MG63 (cell line): ENCODE measurements around the gene RGL1. TPM values are rescaled to one million over a fixed set of nuclear protein-coding genes. Genes with fewer than 3 reads are reported as not detected.

Source experiments
- DNase-seq: peaks from one replicate; pipeline ENCODE4 v3.0.0-alpha.2; 2020
- H3K27me3 ChIP-seq: fragments of 250-450 bp; sonication (Bioruptor Pico); 2 replicates; pipeline ENCODE4 v1.5.1; 2020; ENCODE audit warnings: mild to moderate bottlenecking, moderate library complexity
- H3K36me3 ChIP-seq: fragments of 250-450 bp; sonication (Bioruptor Pico); 2 replicates; pipeline ENCODE4 v1.5.1; 2020; ENCODE audit warnings: mild to moderate bottlenecking, moderate library complexity
- H3K4me3 ChIP-seq: fragments of 250-450 bp; sonication (Bioruptor Pico); 2 replicates; pipeline ENCODE4 v1.5.1; 2020; ENCODE audit warnings: mild to moderate bottlenecking, moderate library complexity
- H3K9me3 ChIP-seq: fragments of 250-450 bp; sonication (Bioruptor Pico); 2 replicates; pipeline ENCODE4 v1.5.1; 2020; ENCODE audit warnings: mild to moderate bottlenecking, moderate library complexity
- total RNA-seq: library from RNA; depleted of rRNA; stranded (reverse); fragments of >200 nt; shearing (Covaris generic); gene quantifications from 2 replicates; pipeline ENCODE4 v1.2.3, GENCODE V29; 2014; ENCODE audit warnings: low replicate concordance

The RGL1 gene
- total RNA-seq, 1 experiment from 2014 or later = 4.1 TPM

DNA sequence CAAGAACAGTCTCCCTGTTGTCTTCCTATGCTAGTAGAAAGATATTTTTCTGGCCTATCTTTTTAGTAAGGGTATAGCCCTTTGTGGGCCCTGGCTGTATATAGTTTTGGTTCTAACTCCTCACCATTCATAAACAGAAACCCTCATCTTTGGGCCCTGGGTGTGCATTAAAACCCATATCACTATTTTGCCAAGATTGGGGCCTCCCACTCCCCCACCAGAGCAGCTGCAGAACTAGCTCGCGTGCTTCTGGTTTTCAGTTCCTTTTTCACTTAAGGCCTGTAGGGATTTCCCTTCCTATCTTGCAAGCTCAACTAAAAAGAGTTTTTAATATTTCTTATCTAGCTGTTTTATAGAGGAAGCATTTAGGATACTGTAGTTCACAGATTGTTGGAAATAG, 106.4 kb downstream of the RGL1 start:
- Histone ChIP-seq H3K9me3 (no peaks in the 10 kb centered on the region), H3K27me3 (no peaks in the 10 kb centered on the region), H3K4me3 (no peak overlapping the region), H3K36me3 (no peaks in the 10 kb centered on the region)
- DNase-seq = no peak

- no peak for DNase-seq
- Histone ChIP-seq H3K36me3 (no peaks in the 10 kb centered on the region; the same call in 1 of the 2 replicates), H3K27me3 (no peaks in the 10 kb centered on the region)
These were observed 107.5 kb downstream of the RGL1 start for GRCh38 chr1:183912265-183912886.

GRCh38 chr1:183913567-183913993, 108.7 kb downstream of the RGL1 start:
- H3K9me3 ChIP-seq = no peaks in the 10 kb centered on the region
- no peak overlapping the region for H3K4me3 ChIP-seq
- H3K36me3 ChIP-seq = no peaks in the 10 kb centered on the region; the same call in 1 of the 2 replicates
- DNase-seq = no peak
- H3K27me3 ChIP-seq = no peaks in the 10 kb centered on the region

More at GRCh38 chr1:183912265-183912886, 107.5 kb downstream of the RGL1 start:
- Histone ChIP-seq H3K9me3 (no peaks in the 10 kb centered on the region), H3K4me3 (no peak overlapping the region)

DNA sequence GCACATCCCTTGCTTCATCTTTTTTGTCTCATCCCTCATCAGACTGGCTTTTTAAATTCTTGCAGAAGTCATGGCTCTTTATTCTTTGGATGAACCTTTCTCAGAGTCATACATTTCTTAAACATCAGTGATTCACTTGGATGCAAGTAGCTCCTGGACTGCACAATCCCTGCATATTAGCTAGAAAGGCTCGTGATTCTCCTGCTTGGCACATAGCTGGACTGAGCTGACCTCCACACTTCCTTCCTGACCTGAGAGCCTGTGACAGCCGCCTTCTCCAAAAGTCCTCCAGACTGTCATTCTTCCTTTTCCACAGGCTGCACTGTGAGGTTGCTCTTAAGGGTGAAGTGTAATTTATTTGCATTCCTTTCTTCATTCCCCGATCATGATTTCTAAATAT, 109.4 kb downstream of the RGL1 start:
- no peaks in the 10 kb centered on the region; the same call in 1 of the 2 replicates for H3K36me3 ChIP-seq
- no peaks in the 10 kb centered on the region for H3K9me3 ChIP-seq
- H3K27me3 ChIP-seq = no peaks in the 10 kb centered on the region
- no peak overlapping the region for H3K4me3 ChIP-seq
- DNase-seq = no peak

DNA sequence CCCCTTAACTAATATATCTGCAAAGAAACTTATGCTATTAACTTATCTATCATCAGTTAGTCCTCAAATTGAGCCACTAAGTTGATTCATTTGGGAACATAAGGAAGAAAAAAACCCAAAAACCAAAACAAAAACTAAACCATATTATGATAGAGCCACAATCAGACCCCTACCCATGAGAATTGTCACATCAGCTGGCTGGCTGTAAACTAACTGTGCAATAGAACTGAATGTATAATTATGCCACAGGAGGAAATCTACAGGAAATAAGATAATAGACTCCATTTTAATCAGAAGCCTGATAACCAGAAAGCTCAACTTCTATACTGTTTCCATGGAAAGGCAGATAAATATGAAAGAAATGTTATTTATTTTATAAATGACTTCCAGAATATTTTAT, 110.0 kb downstream of the RGL1 start:
- no peaks in the 10 kb centered on the region; the same call in 1 of the 2 replicates for H3K36me3 ChIP-seq
- no peak overlapping the region for H3K4me3 ChIP-seq

GRCh38 chr1:183915625-183916510, 110.9 kb downstream of the RGL1 start:
- peak; percentile 85 for DNase-seq
- Histone ChIP-seq H3K36me3 (no peaks in the 10 kb centered on the region; the same call in 1 of the 2 replicates), H3K27me3 (no peaks in the 10 kb centered on the region), H3K4me3 (0 out of 2 replicates have a peak overlapping the region, but pooled peaks have one; percentile 4), H3K9me3 (no peaks in the 10 kb centered on the region)

More for the DNA sequence above, 110.0 kb downstream of the RGL1 start:
- H3K9me3 ChIP-seq = no peaks in the 10 kb centered on the region
- no peak for DNase-seq
- no peaks in the 10 kb centered on the region for H3K27me3 ChIP-seq

GRCh38 chr1:183916574-183916973, 111.7 kb downstream of the RGL1 start:
- H3K4me3 ChIP-seq = no peak overlapping the region
- no peaks in the 10 kb centered on the region for H3K27me3 ChIP-seq
- no peaks in the 10 kb centered on the region; the same call in 1 of the 2 replicates for H3K36me3 ChIP-seq
- DNase-seq = no peak
- H3K9me3 ChIP-seq = no peaks in the 10 kb centered on the region

- Histone ChIP-seq H3K9me3 (no peaks in the 10 kb centered on the region), H3K4me3 (no peak overlapping the region), H3K27me3 (no peaks in the 10 kb centered on the region), H3K36me3 (no peaks in the 10 kb centered on the region; the same call in 1 of the 2 replicates)
- DNase-seq = no peak
These were observed 113.7 kb downstream of the RGL1 start for GRCh38 chr1:183918589-183918988.

DNA sequence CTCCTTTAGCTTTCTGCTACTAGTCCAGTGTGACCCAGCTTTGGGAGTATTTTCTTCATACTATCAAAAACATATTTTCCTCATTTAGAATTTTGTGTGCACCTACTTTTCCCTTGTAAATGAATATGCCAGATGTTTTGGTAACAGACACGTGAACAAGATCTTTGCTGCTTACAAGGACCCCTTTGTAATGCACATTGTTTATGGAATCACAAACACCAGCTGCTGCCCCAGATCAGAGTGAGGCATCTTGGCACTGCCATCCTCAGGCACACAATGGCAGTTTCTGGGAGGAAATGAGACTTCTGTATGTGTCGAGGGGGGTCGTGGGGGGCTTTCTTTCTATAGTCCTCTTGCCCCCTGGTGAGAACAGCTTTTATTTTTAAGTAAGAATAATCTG, 115.7 kb downstream of the RGL1 start:
- Histone ChIP-seq H3K36me3 (no peaks in the 10 kb centered on the region; the same call in 1 of the 2 replicates), H3K27me3 (no peaks in the 10 kb centered on the region), H3K9me3 (no peaks in the 10 kb centered on the region), H3K4me3 (no peak overlapping the region)
- DNase-seq = no peak

DNA sequence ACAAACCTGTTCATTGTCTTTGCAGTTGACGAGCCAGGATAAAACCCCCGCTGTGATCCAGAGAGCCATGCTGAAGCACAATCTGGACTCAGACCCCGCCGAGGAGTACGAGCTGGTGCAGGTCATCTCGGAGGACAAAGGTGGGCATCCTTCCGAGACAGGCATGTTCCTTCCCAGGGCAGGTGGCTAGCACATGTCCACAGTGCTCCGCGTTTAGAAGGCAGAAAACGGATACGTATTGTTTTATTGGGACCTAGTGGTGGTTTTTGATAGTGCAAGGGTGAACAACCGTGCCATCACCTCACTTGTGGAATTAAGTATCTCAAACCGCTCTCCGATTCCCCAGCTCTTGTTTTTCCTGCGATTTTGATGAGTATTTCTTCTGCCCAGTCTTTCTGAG, 117.3 kb downstream of the RGL1 start:
- DNase-seq = no peak
- Histone ChIP-seq H3K27me3 (no peaks in the 10 kb centered on the region), H3K9me3 (no peaks in the 10 kb centered on the region), H3K4me3 (no peak overlapping the region), H3K36me3 (no peaks in the 10 kb centered on the region)

DNA sequence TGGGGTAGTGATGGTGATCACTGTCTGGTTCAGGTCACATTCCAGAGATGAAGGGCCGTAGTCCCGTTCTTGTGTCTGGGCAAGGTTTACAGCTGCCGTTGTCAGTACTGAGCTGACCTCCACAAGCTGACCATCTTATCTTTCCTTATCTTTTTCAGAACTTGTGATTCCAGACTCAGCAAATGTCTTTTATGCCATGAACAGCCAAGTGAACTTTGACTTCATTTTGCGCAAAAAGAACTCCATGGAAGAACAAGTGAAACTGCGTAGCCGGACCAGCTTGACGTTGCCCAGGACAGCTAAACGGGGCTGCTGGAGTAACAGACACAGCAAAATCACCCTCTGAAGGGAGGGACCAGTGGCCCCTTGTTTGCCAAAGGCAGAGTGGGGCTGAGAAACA, 121.0 kb downstream of the RGL1 start:
- H3K9me3 ChIP-seq = no peaks in the 10 kb centered on the region
- H3K27me3 ChIP-seq = no peaks in the 10 kb centered on the region
- DNase-seq = no peak
- no peak overlapping the region for H3K4me3 ChIP-seq
- H3K36me3 ChIP-seq = no peaks in the 10 kb centered on the region

- no peaks in the 10 kb centered on the region for H3K27me3 ChIP-seq
- H3K4me3 ChIP-seq = no peak overlapping the region
- H3K9me3 ChIP-seq = no peaks in the 10 kb centered on the region
- H3K36me3 ChIP-seq = no peaks in the 10 kb centered on the region
- no peak for DNase-seq
These were observed 122.1 kb downstream of the RGL1 start for GRCh38 chr1:183926983-183927382.

- no peak overlapping the region for H3K4me3 ChIP-seq
- no peak for DNase-seq
These were observed 126.8 kb downstream of the RGL1 start for GRCh38 chr1:183931646-183932271.

GRCh38 chr1:183932412-183932811, 127.5 kb downstream of the RGL1 start:
- no peak overlapping the region for H3K4me3 ChIP-seq
- H3K36me3 ChIP-seq = no peaks in the 10 kb centered on the region
- no peaks in the 10 kb centered on the region for H3K9me3 ChIP-seq
- peak; percentile 95 for DNase-seq
- H3K27me3 ChIP-seq = no peaks in the 10 kb centered on the region

More at GRCh38 chr1:183931646-183932271, 126.8 kb downstream of the RGL1 start:
- H3K9me3 ChIP-seq = no peaks in the 10 kb centered on the region
- H3K27me3 ChIP-seq = no peaks in the 10 kb centered on the region
- no peaks in the 10 kb centered on the region for H3K36me3 ChIP-seq

GRCh38 chr1:183933528-183934179, 128.7 kb downstream of the RGL1 start:
- no peaks in the 10 kb centered on the region for H3K36me3 ChIP-seq
- H3K9me3 ChIP-seq = no peaks in the 10 kb centered on the region

DNA sequence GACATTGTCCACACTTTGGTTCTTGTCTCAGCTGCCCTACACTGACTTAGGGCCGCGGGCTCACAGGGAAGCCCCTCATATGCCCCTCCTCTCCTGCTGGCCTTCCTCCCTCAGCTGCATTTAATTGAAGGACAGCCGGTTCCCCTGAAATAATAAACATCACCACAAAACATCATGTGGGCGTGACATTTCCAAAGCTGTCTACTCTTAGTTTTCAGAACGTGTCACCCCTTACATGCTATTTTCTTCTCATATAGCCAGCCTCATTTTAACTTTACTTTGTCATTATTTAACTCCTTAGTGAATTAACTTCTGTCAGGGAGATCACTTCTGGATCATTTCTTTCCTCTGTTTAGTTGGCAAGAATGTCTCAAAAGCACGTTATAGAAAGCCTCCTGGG, 129.4 kb downstream of the RGL1 start:
- H3K4me3 ChIP-seq = no peak overlapping the region
- no peak for DNase-seq
- H3K9me3 ChIP-seq = no peaks in the 10 kb centered on the region
- no peaks in the 10 kb centered on the region for H3K36me3 ChIP-seq
- no peaks in the 10 kb centered on the region for H3K27me3 ChIP-seq

More at GRCh38 chr1:183933528-183934179, 128.7 kb downstream of the RGL1 start:
- DNase-seq = no peak
- H3K27me3 ChIP-seq = no peaks in the 10 kb centered on the region
- no peak overlapping the region for H3K4me3 ChIP-seq
